Thoracic aorta (tissue), 2 donors: ENCODE data around the gene NCKAP5. TPM values are rescaled to one million over a fixed set of nuclear protein-coding genes. Genes with fewer than 3 reads are reported as not detected.

Source experiments
- ATAC-seq: fragments of 150-250 bp; one replicate; pipeline ENCODE4 v1.8.0; 2017; ENCODE audit warnings: low read depth; ENCODE audit not compliant: insufficient number of reproducible peaks, low FRiP score
- DNase-seq: peaks from one replicate; pipeline ENCODE4 v3.0.0-alpha.2; 2020; ENCODE audit warnings: low spot score
- H3K27ac ChIP-seq, 2 donors: fragments of 200-600 bp; sonication (generic); 1 replicate in 1 of 2; 2 replicates in 1 of 2; pipeline ENCODE4 v1.5.1; 2016; ENCODE audit warnings: mild to moderate bottlenecking in 2 of 2, moderate library complexity in 2 of 2
- H3K27me3 ChIP-seq: fragments of 200-600 bp; sonication (generic); replicated peaks from 2 replicates; pipeline ENCODE4 v1.6.0; 2016; ENCODE audit warnings: mild to moderate bottlenecking; ENCODE audit not compliant: insufficient read depth
- H3K36me3 ChIP-seq: fragments of 200-600 bp; sonication (generic); one replicate; pipeline ENCODE4 v1.5.1; 2016
- H3K4me1 ChIP-seq, 2 donors: fragments of 200-600 bp; sonication (generic); 1 replicate in 1 of 2; 2 replicates in 1 of 2; pipeline versions ENCODE4 v1.5.1 to v1.6.0; 2016; ENCODE audit warnings: low read depth in 2 of 2, mild to moderate bottlenecking in 1 of 2; ENCODE audit not compliant: control insufficient read depth in 1 of 2
- H3K4me3 ChIP-seq: fragments of 200-600 bp; sonication (generic); 2 replicates; pipeline ENCODE4 v1.5.1; 2016; ENCODE audit warnings: mild to moderate bottlenecking
- H3K9me3 ChIP-seq: fragments of 200-600 bp; sonication (generic); 2 replicates; pipeline ENCODE4 v1.5.1; 2016
- CTCF ChIP-seq: fragments of 200-600 bp; sonication (generic); IDR thresholded peaks from one replicate; pipeline ENCODE4 v1.5.1; 2019; ENCODE audit warnings: antibody characterized with exemption
- total RNA-seq, 2 donors: library from RNA; depleted of rRNA; stranded (reverse); fragments of >200 nt; gene quantifications; one replicate each; pipeline versions ENCODE4 v1.1.0 to v1.2.3, GENCODE V29; 2016

The NCKAP5 gene
- total RNA-seq, 2 donors from 2014 or later: 1.2 to 1.9 TPM

- H3K27ac ChIP-seq: no peak overlapping the region
- DNase-seq (no peak), ATAC-seq (no peak)
- H3K4me3 ChIP-seq: no peak overlapping the region
- H3K36me3 ChIP-seq: no peaks in the 10 kb centered on the region
- TF ChIP-seq CTCF: no peak
- no peaks in the 10 kb centered on the region for H3K27me3 ChIP-seq
- H3K4me1 ChIP-seq: no peaks in the 10 kb centered on the region
- H3K9me3 ChIP-seq: no peaks in the 10 kb centered on the region
These were observed 813.9 kb downstream of the NCKAP5 start for GRCh38 chr2:132754392-132754791.

GRCh38 chr2:132752421-132753206, 815.6 kb downstream of the NCKAP5 start:
- DNase-seq: no peak
- ATAC-seq: no peak
- no peak for TF ChIP-seq CTCF
- Histone ChIP-seq H3K27ac (no peak overlapping the region), H3K4me1 (no peaks in the 10 kb centered on the region), H3K9me3 (no peaks in the 10 kb centered on the region), H3K4me3 (no peak overlapping the region), H3K36me3 (no peaks in the 10 kb centered on the region), H3K27me3 (no peaks in the 10 kb centered on the region)

GRCh38 chr2:132751836-132752235, 816.4 kb downstream of the NCKAP5 start:
- Histone ChIP-seq H3K4me1 (no peaks in the 10 kb centered on the region), H3K27ac (no peak overlapping the region), H3K36me3 (no peaks in the 10 kb centered on the region), H3K9me3 (no peaks in the 10 kb centered on the region), H3K27me3 (no peaks in the 10 kb centered on the region), H3K4me3 (no peak overlapping the region)
- ATAC-seq (no peak), DNase-seq (no peak)
- TF ChIP-seq CTCF: no peak

GRCh38 chr2:132750606-132751005, 817.7 kb downstream of the NCKAP5 start:
- Histone ChIP-seq H3K4me3 (no peak overlapping the region), H3K9me3 (no peaks in the 10 kb centered on the region), H3K27ac (no peak overlapping the region), H3K4me1 (no peaks in the 10 kb centered on the region), H3K36me3 (no peaks in the 10 kb centered on the region), H3K27me3 (no peaks in the 10 kb centered on the region)
- ATAC-seq (no peak), DNase-seq (no peak)
- no peak for TF ChIP-seq CTCF

GRCh38 chr2:132747046-132747445, 821.2 kb downstream of the NCKAP5 start:
- no peaks in the 10 kb centered on the region for H3K9me3 ChIP-seq
- no peaks in the 10 kb centered on the region for H3K36me3 ChIP-seq
- DNase-seq (no peak), ATAC-seq (no peak)
- H3K4me3 ChIP-seq: no peak overlapping the region
- no peak overlapping the region for H3K27ac ChIP-seq
- H3K27me3 ChIP-seq: no peaks in the 10 kb centered on the region
- no peak for TF ChIP-seq CTCF
- no peaks in the 10 kb centered on the region for H3K4me1 ChIP-seq
